SKM-1 treated with dmso at 0.1 percent for 144 hours (cell line): ENCODE results near the gene RASSF4.

Source experiments
- DNase-seq: peaks from one replicate; lab custom pipeline; 2025; ENCODE audit not compliant: unreplicated experiment; lab: John Stamatoyannopoulos, UW

Gene RASSF4

DNA sequence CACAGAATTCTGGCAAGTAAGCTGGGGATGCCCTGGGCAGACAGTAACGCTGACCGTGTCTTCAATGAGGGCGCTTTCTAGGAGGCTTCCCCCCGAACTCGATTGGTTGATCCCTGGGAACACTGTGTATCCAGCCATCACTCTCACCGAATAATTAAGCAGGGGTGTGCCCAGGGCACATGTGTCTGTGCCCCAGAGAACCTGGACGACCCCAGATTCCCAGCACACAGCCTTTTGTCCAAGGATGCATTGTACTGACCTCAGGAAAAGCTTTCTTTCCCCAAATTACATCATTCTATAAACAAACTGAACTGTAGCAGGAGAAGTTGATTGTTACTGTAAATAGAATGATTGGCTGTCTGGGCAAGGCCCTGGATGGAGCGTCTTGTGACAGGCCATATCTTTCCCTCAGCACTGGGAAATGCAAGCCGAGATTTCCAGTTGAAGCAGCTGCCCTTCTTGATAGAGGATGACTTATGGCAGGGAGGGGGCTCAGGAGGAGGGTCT lies 25.6 kb downstream of the RASSF4 start:
- no peak for DNase-seq

- DNase-seq = no peak
Measured at GRCh38 chr10:44986179-44986578, 26.6 kb downstream of the RASSF4 start.

DNA sequence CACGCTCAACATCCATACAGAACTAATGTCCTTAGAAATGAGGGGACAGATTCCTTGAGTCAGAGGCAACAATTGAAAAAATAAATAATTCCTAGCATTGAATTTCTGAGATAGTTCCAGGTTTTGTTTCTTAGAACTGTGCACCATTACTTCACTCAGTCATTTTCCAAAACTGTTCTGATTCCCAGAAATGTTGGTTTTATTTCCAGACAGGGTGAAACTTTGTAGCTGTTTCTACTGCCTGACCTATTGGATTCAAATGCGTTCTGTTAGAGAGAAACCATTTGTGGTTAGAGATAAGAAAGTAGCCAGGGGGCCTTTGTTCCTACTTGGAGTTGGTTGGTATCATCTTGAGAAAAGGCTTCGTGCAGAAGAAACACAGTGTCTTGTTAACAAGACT lies 27.1 kb downstream of the RASSF4 start:
- no peak for DNase-seq

DNA sequence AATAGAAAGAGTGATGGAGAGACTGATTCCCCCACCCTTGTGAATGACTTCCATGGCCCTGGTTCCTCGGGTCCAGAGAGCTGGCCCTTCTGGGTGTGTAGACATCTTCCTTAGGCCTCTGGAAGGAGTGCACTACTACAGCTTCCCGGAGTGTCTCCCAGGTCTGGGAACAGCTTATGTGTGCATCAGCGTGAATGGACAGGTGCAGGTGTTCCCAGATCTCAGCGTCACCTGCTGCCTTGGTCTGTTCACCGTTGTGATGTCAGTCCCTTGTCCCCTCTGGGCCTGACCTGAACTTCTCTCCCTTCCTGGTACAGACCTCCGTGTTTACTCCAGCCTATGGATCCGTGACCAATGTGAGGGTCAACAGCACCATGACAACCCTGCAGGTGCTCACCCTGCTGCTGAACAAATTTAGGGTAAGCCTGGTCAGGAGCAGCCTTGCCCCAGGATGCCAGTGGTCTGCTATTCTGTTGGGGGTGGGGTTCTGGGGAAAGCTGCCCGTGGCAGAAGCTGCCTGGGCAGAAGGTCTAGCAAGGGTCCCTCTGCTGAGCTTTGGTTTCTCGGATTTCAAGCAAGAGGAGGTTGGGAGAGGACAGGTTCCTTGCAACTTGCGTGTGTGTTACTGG lies 29.5 kb downstream of the RASSF4 start:
- DNase-seq = no peak

DNA sequence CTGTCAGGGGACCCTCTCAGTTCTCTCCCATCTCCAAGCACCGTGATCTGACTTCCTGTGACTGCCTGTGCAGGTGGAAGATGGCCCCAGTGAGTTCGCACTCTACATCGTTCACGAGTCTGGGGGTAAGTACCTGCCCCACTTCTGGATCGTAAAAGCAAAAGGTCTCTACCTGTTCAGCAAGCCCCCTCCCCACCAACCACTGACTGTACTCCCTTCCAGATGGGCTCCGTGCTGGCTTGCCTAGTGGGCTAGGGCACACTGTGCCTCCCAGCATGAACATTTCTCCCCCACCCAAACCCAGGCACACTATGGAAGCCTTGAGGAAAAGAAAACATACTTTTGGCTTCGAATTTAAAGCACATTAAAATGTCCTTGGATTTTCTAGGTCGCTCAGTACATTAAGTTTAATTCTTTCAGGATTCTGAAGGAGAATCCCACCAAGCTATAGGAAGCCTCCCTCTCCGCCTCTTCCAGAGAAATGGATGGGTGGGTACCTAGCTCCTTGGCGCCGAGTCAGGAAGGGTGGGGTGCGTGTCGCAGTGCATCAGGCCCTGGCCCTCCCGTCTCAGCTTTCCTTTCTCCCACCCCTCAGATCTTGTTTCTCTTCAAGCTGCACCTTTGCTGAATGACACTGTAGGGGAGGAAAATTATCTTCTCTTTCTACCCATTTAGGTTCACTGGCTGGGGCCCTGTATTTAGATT lies 30.1 kb downstream of the RASSF4 start:
- no peak for DNase-seq

GRCh38 chr10:44990302-44990655 lies 30.7 kb downstream of the RASSF4 start:
- DNase-seq = no peak

DNA sequence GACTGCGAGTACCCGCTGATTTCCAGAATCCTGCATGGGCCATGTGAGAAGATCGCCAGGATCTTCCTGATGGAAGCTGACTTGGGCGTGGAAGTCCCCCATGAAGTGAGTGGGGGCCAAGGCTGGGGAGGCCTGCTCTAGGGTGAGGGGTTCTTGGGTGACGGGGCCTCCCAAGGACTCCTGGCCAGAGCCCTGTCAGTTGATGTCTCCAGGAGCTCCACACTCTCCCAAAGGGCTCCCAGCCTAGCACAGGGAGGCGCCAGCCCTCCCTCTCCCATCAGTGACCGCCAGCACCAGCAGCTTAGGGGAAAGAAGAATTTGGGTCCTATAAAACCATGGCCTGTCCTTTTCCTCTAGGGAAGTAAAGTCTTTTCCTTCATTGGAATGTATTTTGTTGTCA lies 31.4 kb downstream of the RASSF4 start:
- no peak for DNase-seq

- DNase-seq = no peak
Measured at GRCh38 chr10:44991571-44991970, 32.0 kb downstream of the RASSF4 start.

- DNase-seq = no peak
Measured at GRCh38 chr10:44992070-44992731, 32.6 kb downstream of the RASSF4 start.

- DNase-seq = no peak
Measured at GRCh38 chr10:44992732-44993225, 33.2 kb downstream of the RASSF4 start.

DNA sequence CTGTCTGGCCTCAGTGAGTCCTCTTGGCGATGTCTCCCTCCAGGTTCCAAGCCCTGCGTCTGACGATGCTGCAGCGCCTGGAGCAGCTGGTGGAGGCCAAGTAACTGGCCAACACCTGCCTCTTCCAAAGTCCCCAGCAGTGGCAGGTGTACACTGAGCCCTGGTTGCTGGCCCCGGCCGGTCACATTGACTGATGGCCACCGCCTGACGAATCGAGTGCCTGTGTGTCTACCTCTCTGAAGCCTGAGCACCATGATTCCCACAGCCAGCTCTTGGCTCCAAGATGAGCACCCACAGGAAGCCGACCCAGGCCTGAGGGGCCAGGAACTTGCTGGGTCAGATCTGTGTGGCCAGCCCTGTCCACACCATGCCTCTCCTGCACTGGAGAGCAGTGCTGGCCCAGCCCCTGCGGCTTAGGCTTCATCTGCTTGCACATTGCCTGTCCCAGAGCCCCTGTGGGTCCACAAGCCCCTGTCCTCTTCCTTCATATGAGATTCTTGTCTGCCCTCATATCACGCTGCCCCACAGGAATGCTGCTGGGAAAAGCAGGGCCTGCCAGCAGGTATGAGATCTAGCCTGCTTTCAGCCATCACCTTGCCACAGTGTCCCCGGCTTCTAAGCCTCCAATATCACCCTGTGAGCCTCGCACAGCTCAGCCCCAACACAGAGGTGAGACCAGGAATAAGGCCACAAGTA lies 33.8 kb downstream of the RASSF4 start:
- no peak for DNase-seq

DNA sequence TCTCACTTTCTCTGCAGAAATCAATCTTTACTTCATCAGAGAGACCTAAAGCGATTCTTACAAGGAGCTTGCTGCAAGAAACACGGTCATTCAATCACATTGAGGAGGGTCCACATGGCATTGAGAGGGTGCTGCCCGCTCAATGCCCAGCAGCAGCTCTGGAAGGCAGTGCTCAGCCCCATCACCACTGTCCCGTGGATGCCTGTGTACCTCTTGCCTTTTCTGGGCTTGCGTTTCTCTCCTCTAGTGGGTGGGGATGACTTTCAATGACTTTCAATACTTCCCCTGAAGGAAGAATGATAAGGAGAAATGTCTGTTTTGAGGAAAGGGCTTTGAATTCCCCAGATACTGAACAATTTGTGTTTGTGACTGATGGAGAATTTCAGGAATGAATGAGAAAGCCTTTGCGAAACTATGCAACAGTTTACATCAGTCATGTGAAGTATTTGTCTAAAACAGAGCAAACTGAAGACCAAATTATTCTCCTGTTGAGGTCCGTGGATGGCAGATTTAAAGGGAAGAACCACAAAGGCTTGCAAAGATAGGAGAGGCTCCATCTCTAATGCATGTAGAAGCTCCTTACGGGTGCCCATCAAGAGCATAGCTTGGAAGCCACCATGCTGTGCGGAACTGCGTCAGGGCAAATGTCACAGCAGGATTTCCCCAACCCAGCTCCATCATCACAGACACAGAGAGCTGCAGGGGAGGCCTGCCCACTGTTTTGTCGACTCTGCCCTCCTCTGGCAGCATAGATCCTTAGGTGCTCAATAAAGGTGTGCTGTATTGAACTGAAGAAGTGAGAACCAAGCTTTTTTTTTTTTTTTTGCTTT lies 34.5 kb downstream of the RASSF4 start:
- no peak for DNase-seq

DNA sequence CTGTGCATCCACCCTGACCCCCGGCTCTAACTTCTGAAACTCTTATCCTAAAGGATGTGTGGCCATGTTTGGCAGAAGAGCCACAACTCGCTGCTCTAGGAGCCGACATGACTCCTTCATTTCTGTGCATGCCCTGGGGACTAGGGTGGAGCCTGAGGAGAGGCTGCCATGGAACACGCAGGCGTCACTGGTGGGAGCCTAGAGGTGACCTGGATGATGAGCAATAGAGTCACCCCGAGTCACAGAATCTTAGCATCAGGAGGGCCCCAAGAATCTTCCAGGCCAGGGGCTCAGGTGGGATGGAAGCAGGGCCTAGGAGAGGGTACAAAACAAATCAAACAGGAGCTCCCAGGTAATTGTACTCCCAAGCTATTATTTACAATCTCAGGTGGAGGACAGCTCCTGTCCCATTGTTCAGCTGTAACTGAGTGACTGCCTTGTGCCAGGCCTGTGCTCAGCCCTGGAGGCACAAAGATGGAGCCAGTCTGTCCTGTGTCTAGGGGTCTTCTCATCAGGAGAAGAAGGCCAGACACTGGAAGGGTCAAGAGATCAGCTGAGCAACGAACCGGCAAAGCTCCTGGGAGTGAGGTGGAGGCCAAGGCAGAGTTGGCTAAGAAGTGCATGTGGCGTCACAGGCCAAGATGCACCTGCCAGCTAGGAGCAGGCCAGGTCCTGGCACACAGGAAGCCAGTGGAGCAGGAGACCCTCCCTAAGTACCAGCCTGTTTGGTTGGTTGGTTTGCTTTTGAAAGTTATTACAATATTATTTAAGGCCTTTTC lies 35.3 kb downstream of the RASSF4 start:
- no peak for DNase-seq

GRCh38 chr10:44995581-44995913 lies 35.9 kb downstream of the RASSF4 start:
- no peak for DNase-seq

DNA sequence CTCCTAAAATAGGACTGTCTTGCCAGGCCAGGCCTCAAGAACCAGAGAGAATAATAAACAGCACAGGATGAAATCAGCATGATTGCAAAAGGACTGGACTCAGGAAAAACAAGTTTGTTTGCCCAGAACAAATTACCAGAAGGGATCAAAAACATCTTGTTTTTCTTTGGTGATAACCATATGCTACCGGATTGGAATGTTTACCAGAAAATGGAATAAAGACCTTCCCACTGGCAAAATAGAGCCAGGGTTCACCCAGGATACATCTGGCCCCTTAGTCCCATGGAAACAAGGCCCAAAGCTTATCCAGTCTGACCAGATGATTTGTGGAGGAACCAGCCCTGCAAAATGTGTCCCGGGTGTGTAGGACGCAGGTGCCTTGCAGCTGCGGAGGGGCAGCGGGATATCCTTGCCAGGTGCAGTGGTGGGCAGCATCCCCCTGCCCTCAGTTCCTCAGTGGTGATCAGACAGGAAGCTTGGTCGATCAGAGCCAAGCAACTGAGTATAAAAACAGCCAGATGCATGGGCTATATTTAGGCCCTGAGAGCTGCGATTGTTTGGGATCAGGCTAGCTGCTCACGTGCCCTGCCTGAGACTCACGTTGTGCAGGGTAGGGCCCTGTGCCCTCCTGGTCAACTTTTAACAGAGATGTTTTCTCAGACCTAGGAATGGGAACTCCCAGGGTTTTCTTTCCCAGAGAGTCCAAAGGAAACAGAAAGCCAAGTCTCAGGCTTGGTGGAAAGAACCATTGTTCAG lies 36.5 kb downstream of the RASSF4 start:
- DNase-seq = no peak

DNA sequence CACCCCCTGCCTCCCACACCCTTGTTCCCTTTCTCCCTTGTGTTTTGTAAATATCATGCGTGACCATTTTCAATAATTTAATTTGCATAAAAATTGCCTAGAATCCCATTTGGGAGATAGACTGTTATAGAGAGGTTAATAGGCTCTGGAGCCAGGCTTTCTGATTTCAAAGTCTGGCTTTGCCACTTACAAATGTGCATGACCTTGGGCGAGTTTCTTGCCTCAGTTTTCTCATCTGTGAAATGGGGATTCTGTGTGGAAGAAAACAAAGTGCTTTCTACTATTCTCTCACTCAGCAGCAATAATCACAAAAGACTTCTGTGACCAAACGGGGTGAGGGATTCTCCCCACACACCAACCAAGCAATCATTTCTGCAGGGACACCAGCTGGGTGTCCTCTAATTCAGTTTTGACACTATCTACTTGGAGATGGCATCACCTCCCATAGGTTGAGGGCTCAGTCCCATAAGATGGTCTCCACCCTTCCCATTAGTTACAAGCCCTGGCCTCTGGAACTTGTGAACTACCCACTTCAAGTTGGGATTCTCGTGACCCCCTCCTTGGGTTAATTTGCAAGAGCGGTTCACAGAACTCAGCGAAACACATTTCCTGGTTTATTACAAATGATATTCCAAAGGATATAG lies 37.6 kb downstream of the RASSF4 start:
- no peak for DNase-seq

DNA sequence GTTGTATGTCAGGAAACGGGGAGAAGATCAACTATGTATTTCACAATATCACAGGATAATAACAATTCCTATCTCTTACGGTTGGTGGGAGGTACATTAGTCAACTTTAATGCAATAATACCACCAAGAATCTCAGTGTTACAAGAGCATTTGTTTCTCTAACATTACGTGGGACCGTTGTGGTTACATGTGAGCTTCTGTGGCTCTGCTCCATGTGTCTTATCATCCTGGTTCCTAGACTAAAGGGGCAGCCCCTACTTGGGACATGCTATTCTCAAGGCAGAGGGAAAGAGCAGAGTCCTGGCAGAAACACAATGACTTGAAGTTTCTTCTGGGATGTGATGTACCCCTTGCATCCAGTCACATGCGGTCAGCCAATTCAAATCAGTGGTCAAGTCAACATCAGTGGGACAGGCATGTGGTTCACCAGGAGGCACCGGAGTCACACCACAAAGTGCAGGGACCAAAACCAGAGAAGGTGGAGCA lies 38.6 kb downstream of the RASSF4 start:
- DNase-seq = no peak

- no peak for DNase-seq
Measured at GRCh38 chr10:45000138-45000751, 40.6 kb downstream of the RASSF4 start.
